Nephron (organoid): ENCODE data around the gene TREH.

ENCODE experiments used
- H3K27ac Mint-ChIP-seq, 3 experiments: 2 replicates each; pipeline ENCODE4 v1.8.0; 2020; ENCODE audit warnings: mixed read lengths in 3 of 3, mild to moderate bottlenecking in 2 of 3, moderate library complexity in 1 of 3
- H3K27me3 Mint-ChIP-seq: 2 replicates; pipeline ENCODE4 v1.8.0; 2021; ENCODE audit warnings: low read depth, mild to moderate bottlenecking, moderate library complexity, mixed read lengths
- H3K36me3 Mint-ChIP-seq: 2 replicates; pipeline ENCODE4 v1.8.0; 2020; ENCODE audit warnings: low read depth, mixed read lengths
- H3K4me1 Mint-ChIP-seq: 2 replicates; pipeline ENCODE4 v1.8.0; 2020; ENCODE audit warnings: mixed read lengths
- H3K4me3 Mint-ChIP-seq, 3 experiments: 2 replicates each; pipeline ENCODE4 v1.8.0; 2020; ENCODE audit warnings: mild to moderate bottlenecking in 3 of 3, mixed read lengths in 3 of 3, moderate library complexity in 2 of 3
- H3K9me3 Mint-ChIP-seq: 2 replicates; pipeline ENCODE4 v1.8.0; 2020; ENCODE audit warnings: mixed read lengths
- CTCF ChIP-seq, 3 experiments: fragments of 200-600 bp; sonication (generic); IDR thresholded peaks; one replicate each; pipeline ENCODE4 v1.5.0; 2021; ENCODE audit warnings: antibody characterized with exemption in 3 of 3; ENCODE audit not compliant: unreplicated experiment in 3 of 3

Gene TREH

DNA sequence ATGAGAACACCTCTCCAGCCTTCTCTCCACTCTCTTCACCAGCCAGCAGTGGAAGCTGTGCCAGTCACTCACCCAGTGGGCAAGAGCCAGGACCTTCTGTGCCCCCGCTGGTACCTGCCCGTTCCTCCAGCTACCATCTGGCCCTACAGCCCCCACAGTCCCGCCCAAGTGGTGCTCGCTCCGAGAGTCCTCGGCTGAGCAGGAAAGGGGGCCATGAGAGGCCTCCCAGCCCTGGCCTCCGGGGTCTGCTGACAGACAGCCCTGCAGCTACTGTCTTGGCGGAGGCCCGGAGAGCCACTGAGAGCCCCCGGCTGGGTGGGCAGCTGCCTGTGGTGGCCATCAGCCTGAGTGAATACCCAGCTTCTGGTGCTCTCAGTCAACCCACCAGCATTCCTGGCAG is 51.9 kb downstream of the TREH start:
- H3K9me3 Mint-ChIP-seq: no peaks in the 10 kb centered on the region
- no peak for TF ChIP-seq CTCF (IDR thresholded peaks at IDR 0.05; ENCODE audit: unreplicated experiment in 3 of 3)
- no peaks in the 10 kb centered on the region for H3K27me3 Mint-ChIP-seq
- peaks cover 37% of the 10 kb centered on the region for H3K4me1 Mint-ChIP-seq
- H3K27ac Mint-ChIP-seq: no peak overlapping the region
- no peak overlapping the region for H3K4me3 Mint-ChIP-seq
- peaks cover 48% of the 10 kb centered on the region for H3K36me3 Mint-ChIP-seq

DNA sequence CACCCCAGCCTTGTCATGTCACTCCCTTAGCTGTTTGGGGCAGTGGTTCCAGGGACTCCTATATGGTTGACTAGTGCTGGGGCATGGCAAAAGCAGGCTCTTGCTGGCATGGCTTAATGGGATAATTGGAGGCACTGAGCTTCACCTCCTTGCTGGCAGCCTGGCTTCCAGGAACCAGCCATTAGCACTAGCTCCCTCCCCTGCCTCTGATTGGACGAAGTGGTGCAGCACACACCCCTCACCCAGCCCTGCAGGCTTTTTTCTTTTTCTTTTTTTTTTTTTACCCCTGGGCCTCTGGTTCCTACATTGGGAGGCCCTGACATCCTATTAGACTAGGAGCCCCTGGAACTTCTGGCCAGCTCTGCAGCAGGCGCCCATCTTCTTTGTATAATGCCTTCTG is 53.5 kb downstream of the TREH start:
- Mint-ChIP-seq H3K9me3 (no peaks in the 10 kb centered on the region), H3K27ac (no peak overlapping the region), H3K36me3 (peaks cover 36% of the 10 kb centered on the region), H3K4me1 (peaks cover 46% of the 10 kb centered on the region), H3K4me3 (no peak overlapping the region), H3K27me3 (no peaks in the 10 kb centered on the region)
- TF ChIP-seq CTCF (IDR thresholded peaks at IDR 0.05; ENCODE audit: unreplicated experiment in 3 of 3): no peak

DNA sequence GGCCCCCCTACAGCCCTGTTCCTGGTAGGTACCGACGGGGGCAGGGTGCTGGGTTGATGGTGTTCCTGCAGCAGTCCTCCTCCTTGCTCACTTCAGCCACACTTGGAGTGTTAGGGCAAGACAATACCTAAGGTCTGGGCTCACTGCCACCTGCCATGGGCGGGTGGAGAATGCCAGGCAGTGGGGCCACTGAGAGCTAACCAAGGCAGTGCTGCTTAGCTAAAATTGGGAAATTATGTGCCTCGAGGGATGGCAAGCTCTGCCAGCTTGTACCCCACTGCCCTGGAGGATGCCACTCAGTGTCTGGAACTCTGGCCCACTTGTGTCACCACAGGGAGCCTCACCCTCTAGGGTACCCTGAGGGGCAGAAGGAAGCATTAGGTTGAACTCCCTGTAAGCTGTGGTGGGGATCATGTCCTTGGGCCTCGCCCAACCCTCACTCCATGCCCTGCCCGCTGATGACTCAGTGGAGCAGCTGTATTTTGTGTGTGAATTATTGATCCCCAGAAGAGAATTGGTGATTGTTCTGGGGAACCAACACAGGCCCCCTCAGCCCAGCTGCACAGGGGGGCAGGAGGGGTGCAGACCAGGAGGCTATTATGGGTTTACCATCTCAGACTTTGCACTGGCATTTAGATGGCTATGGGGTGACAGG is 54.3 kb downstream of the TREH start:
- Mint-ChIP-seq H3K9me3 (no peaks in the 10 kb centered on the region), H3K27me3 (no peaks in the 10 kb centered on the region), H3K27ac (no peak overlapping the region), H3K4me3 (no peak overlapping the region), H3K4me1 (peaks cover 44% of the 10 kb centered on the region), H3K36me3 (peaks cover 29% of the 10 kb centered on the region)
- no peak for TF ChIP-seq CTCF (IDR thresholded peaks at IDR 0.05; ENCODE audit: unreplicated experiment in 3 of 3)

DNA sequence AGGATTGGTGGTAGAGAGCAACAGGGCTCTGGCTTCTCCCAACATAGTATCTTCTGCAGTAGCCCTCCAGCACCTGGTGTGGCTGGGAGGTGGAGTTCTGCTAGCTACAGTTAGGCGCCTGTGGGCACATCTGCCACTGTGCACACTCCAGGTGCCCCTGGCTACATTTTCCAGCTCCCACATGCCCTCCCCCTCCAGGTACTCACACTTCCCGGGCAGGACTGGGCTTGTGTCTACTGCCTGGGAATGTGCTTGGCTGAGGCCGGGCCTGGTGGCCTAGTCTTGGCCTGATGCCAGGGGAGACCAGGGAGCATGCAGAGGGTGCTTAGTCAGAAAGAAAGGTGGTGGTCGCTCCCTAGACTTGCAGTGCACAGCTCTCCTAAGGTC is 56.2 kb downstream of the TREH start:
- no peaks in the 10 kb centered on the region for H3K27me3 Mint-ChIP-seq
- peak overlapping the region; percentile 95 to 98 (median 95) for H3K27ac Mint-ChIP-seq
- peak overlapping the region; percentile 78 to 97 (median 81) for H3K4me3 Mint-ChIP-seq
- H3K9me3 Mint-ChIP-seq: no peaks in the 10 kb centered on the region
- peaks cover 19% of the 10 kb centered on the region for H3K36me3 Mint-ChIP-seq
- TF ChIP-seq CTCF (IDR thresholded peaks at IDR 0.05; ENCODE audit: unreplicated experiment in 3 of 3): no peak
- H3K4me1 Mint-ChIP-seq: peaks cover 49% of the 10 kb centered on the region

DNA sequence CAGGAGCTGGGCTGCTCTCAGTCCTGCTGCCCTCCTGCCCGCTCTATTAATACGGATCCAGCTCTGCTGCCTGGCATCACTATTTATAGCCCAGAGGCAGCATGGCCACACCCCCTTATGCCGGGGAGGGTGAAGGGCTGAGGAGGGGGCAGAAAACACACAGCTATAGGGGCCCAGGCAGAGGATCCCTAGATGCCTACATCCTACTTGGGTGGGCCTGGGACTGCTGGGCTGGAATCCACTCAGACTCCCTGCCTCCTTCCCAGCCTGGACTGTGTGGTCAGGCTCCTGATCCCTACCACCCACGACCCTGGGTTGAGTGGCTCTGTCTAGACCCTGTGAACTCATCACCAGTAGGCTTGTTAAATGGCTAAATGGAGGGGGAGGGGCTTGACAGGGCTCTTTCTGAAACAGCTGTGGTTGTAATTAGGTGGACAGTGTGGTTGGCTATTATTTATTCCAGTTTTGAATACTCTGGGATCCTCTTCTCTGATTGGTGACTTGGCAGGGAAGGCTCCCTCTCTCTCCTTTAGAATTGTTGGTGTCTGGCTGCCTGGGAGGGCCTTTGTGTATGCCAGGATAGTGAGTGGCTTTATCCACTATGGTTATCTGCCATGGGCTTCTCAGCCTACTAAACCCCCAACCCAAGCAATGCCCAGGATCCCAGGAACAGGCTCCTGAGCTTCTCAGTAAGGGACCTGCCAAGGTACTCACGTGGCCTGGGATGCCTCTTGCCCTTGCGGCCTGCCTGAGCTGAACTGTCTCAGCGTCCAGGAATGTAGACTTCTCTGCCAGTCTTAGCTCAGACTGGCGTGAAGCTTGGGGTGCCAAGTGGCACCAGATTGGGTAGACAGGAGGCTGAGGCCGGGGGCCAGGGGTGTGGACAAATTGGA is 56.8 kb downstream of the TREH start:
- Mint-ChIP-seq H3K4me3 (peak overlapping the region; percentile 78 to 97 (median 81)), H3K4me1 (peaks cover 56% of the 10 kb centered on the region), H3K9me3 (no peaks in the 10 kb centered on the region), H3K27ac (peak overlapping the region; percentile 95 to 98 (median 95)), H3K27me3 (no peaks in the 10 kb centered on the region), H3K36me3 (peaks cover 15% of the 10 kb centered on the region)
- TF ChIP-seq CTCF (IDR thresholded peaks at IDR 0.05; ENCODE audit: unreplicated experiment in 3 of 3): no peak
